HG03097 (cell line): ENCODE measurements around the gene MEX3D.

ENCODE experiments used
- ATAC-seq: cut with Tn5 transposase; IDR thresholded peaks from one replicate; pipeline ENCODE4 v1.9.1; 2021; ENCODE audit not compliant: unreplicated experiment, low FRiP score

MEX3D gene

GRCh38 chr19:1568320-1569019 is at the start of gene MEX3D:
Gene MEX3D, minus strand, starts transcription at chr19:1568325. Its CDS starts 267 bp downstream, at chr19:1568058.
- peak; percentile 58 for ATAC-seq

GRCh38 chr19:1616875-1617274 is 48.8 kb upstream of the MEX3D start:
- ATAC-seq = no peak

GRCh38 chr19:1616396-1616795 is 48.3 kb upstream of the MEX3D start:
- ATAC-seq = no peak

GRCh38 chr19:1615156-1615765 is 47.1 kb upstream of the MEX3D start:
- no peak for ATAC-seq

GRCh38 chr19:1613808-1614570 is 45.9 kb upstream of the MEX3D start:
- ATAC-seq = no peak

- no peak for ATAC-seq
Measured at GRCh38 chr19:1613146-1613545, 45.0 kb upstream of the MEX3D start.

- ATAC-seq = no peak
Measured at GRCh38 chr19:1612114-1613086, 44.3 kb upstream of the MEX3D start.

- ATAC-seq = no peak
Measured at GRCh38 chr19:1611353-1611752, 43.2 kb upstream of the MEX3D start.

- no peak for ATAC-seq
Measured at GRCh38 chr19:1610579-1610978, 42.5 kb upstream of the MEX3D start.

GRCh38 chr19:1609680-1610474 is 41.8 kb upstream of the MEX3D start:
- no peak for ATAC-seq

- no peak for ATAC-seq
Measured at GRCh38 chr19:1609103-1609396, 40.9 kb upstream of the MEX3D start.

GRCh38 chr19:1608359-1609102 is 40.4 kb upstream of the MEX3D start:
- ATAC-seq = no peak

- no peak for ATAC-seq
Measured at GRCh38 chr19:1606138-1606651, 38.1 kb upstream of the MEX3D start.

- peak; percentile 71 for ATAC-seq
Measured at GRCh38 chr19:1605236-1606137, 37.4 kb upstream of the MEX3D start, which contains the start of gene UQCR11. Gene UQCR11, minus strand, starts transcription at chr19:1605462. Its CDS starts 53 bp downstream, at chr19:1605409.

- no peak for ATAC-seq
Measured at GRCh38 chr19:1602091-1602707, 34.1 kb upstream of the MEX3D start.

GRCh38 chr19:1601613-1602064 is 33.5 kb upstream of the MEX3D start:
- no peak for ATAC-seq

- no peak for ATAC-seq
Measured at GRCh38 chr19:1599460-1599846, 31.3 kb upstream of the MEX3D start.
